ENCODE measurements around the gene RIN2.

RIN2 gene

DNA sequence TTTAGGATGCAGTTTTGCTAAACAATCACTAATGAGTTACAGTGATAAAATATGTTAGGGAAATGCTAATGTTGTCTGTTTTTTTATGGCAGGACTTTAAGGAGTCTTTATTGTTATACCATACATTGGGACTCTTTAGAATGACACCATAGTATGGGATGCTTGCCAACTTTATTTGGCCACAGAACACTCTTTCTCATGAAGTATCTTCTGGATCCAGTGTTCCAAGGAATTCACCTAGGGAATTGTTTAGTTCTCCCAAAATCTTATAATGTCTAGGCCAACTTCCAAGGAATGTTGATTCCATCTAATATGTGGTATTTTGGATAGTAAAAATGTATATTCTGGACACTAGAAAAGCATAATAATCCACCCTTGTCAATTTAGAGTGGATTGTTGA, 3.3 kb downstream of the RIN2 start:
- in situ Hi-C loops (cut with MboI; ENCODE audit: low sequenced_read_pairs), result no loop called here

DNA sequence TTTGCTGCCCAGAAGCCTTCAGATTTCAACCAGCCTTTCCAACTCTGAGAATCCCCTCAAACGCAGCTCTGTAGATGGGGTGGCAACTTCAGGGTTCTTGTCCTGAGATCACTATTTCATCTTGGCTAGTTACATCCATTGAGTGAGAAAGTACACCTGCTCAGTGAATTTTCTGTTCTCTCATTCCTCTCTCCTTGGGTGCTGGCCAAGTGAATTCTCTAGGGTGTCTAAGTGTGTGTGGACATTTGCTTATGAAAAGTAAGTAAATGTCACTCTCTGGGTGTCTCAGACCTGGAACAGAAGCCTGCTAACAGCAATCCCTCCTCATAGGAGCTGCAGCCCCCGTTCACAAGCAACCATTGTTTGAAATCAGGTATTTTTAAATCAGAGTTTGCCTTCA, 3.8 kb downstream of the RIN2 start:
- in situ Hi-C loops (cut with MboI; ENCODE audit: low sequenced_read_pairs), result no loop called here

DNA sequence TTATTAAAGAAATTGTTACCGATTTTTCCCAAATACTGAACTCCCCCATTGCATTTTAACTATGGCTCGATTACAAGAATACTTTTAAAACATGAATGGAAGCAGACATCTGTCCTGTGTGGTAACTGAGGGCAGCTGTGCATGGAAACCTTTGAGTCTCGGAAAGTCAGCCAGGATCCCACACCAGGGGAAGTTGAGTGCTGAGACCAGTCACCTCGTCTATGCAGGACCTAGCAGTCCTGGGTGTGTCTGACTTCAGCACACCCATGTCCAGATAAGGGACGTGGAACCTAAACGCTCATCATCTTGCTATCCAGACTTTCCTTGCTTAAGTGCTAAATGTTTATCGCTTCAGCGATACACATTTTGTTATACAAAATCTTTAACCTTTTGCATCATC, 6.1 kb downstream of the RIN2 start:
- in situ Hi-C loops (cut with MboI; ENCODE audit: low sequenced_read_pairs), result no loop called here

DNA sequence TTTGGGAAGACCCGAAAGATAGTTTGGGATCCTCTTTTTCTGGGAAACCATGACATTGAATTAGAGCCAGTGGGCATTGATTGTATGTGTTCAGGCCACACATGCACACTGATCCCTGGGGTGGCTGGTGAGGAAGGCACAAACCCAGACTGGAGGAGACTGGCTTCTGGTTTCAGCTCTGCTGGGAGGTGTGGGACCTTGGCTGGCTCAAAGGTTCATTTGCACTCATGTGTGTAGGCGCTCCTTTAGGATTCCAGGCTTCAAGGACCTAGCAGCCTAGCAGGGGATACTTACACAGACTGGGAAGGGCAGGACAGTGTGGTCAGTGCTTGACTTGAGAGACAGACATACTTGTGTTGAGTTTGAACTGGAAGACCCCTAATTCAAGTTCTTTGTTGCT, 7.2 kb downstream of the RIN2 start:
- in situ Hi-C loops (cut with MboI; ENCODE audit: low sequenced_read_pairs), result no loop called here

DNA sequence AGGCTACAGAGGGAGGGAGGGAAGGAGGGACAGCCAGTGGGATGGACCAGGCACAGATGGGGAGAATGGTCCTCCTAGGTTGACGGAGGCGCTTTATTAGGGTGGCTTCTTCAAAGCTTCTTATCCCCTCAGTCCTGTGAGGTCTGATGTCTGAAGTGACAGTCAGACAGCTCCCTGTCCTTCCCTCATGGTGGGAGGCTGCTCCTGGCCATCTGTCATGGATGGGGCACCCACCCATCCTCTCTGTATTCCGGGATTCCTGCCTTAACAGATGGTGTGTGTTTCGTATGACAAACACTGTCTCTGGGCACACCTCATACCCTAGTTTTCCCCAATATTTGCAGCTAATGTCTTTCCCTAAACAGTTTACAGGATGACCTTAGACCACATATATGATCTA, 7.9 kb downstream of the RIN2 start:
- in situ Hi-C loops (cut with MboI; ENCODE audit: low sequenced_read_pairs), result no loop called here

DNA sequence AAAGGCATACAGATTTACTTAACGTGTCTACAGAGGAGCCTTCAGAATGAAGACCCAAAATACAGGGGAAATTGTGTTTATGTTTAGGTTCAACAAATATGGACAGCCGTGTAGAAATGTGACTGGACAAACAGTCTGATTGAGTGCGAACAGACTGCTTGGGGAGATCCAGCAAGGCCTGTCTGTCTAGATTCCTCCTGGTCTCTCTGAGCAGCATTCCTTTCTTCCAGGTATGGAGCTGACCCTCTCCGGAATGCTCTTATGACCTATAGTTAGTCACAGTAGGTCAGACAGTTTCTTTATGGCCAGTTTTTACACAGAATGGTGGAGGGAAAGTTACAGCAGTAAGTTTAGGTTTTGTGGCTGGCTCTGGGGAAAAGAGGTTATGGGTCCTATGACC, 9.0 kb downstream of the RIN2 start:
- in situ Hi-C loops (cut with MboI; ENCODE audit: low sequenced_read_pairs), result no loop called here

DNA sequence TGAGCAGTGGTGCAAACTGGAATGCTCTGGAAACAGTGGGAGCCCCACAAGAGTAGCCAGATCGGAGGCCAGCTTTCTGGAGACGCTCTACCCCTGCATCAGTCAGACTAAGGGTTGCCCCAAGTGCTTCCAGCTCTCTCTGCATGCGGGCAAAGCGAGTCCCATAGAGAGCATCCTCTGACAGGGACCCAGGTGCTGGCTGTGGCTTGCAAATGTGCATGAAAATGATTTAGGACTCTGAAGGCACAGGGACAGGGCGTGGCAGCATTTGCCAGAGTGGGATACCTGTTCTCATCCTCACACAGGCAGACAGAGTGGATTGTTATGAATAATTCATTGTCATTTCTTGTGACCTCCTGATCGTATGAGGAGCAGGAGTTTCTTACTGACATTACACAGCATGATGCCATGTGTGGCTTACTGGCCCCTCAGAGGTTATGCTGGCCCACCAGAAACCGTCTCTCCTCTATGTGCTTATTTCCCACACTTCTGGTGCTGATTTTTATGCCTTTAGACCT, 10.3 kb downstream of the RIN2 start:
- in situ Hi-C loops (cut with MboI; ENCODE audit: low sequenced_read_pairs), result no loop called here

DNA sequence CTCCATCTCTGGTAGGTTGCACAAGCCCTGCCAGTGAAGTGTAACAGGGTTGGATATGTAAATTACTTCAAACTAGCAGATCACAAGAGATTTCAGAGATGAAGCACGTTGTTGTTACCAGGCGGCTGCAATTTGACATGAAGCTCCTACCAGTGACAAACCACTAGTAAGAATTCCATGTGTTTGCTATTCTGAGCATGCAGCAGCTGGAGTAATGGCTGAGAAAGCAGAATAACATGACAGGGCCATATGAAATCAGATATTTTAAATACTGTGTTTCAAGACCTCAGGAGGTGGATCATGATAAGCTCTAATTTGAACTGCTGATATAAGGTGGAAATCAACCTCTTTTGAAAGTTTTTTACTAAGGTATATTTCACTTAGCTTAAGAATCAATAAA, 11.4 kb downstream of the RIN2 start:
- in situ Hi-C loops (cut with MboI; ENCODE audit: low sequenced_read_pairs), result no loop called here

DNA sequence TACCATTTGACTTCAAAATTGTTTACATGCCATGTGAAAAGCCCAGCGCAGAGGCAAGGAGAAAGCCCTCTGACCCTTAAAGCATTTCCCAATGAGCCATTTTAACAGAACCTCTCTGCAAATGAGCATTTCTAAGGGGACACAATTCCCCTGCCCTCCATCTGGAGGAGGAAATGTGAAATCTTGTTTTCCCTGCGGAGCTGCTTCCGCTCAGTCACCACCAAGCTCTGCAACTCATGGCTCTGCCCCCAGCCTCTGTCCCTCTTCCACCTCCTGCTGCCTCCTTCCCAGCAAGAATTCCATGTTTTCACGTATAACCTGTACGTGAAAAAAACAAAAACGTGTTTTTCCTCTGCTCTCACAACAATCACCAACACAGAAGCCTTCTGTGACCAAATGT, 12.3 kb downstream of the RIN2 start:
- in situ Hi-C loops (cut with MboI; ENCODE audit: low sequenced_read_pairs), result no loop called here

DNA sequence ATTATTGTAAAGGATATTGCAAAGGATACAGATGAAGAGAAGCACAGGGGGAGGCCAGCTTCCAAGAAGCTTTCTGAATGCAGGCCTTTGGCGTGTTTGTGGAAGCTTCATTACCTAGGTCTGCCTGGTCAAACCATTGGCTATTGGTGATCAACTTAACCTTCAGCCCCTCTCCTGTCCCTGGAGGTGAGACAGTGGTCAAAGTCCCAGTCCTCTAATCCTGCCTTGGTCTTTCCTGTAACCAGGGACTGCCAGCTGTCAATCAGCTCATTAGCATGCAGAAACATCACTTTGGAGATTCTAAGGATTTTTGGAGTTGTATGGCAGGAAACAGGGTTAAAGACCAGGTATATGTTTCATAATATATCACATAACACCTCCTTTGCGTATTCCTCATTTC, 13.0 kb downstream of the RIN2 start:
- in situ Hi-C loops (cut with MboI; ENCODE audit: low sequenced_read_pairs), result no loop called here

DNA sequence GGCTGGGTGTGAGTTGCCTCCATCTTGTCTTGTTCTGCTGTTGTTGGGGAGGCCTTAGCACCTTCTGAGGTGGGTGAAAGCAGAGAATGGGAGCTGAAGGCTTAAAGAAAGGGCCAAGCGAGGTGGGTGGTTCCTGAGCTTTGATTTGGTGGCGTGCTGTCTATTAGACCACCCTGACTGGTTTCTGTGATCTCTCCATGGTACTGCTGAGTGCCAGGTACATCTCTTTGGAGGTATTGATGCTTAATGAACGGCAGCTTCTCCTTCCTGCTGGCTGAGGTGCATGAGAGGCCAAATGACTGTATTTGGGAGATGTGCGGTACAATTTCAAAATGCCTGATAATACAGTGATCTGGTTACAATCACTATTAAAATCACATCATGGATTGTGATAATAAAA, 15.4 kb downstream of the RIN2 start:
- in situ Hi-C loops (cut with MboI; ENCODE audit: low sequenced_read_pairs), result no loop called here

DNA sequence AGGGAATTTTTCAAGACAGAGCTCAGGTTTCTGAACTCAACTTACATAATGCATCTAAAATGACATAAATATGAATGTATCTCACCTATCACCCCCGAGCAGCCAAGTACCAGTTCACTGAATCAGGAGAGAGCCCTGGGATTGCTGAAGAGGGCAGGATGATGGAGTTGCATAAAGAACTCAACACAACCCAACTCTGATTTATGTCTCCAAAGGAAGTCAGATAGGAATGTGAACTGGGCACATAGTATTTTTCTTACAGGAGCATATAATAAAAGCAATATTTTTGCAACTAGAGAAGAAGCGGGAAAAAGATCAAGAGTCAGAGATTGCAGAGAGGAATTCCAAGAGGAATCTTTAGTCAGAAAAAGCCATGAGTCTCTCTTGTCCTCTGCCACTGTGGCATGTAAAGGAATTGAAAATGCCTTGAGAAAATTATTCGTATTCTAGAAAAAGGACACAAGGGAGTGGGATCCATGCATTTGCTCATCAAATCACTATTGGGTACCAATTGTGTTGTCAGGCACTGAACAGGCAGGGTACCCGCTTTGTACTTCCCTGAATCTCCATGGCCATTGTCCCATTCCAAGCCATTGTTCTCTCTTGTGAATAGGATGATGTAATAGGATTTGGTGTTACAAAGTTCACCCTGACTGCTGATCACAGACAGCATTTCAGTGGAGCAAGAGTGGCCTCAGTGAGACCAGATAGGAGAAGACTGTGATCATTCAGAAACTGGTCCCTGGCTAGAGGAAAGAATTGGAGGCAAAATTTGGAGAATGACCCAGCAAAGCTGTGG, 16.3 kb downstream of the RIN2 start:
- in situ Hi-C loops (cut with MboI; ENCODE audit: low sequenced_read_pairs), result no loop called here

DNA sequence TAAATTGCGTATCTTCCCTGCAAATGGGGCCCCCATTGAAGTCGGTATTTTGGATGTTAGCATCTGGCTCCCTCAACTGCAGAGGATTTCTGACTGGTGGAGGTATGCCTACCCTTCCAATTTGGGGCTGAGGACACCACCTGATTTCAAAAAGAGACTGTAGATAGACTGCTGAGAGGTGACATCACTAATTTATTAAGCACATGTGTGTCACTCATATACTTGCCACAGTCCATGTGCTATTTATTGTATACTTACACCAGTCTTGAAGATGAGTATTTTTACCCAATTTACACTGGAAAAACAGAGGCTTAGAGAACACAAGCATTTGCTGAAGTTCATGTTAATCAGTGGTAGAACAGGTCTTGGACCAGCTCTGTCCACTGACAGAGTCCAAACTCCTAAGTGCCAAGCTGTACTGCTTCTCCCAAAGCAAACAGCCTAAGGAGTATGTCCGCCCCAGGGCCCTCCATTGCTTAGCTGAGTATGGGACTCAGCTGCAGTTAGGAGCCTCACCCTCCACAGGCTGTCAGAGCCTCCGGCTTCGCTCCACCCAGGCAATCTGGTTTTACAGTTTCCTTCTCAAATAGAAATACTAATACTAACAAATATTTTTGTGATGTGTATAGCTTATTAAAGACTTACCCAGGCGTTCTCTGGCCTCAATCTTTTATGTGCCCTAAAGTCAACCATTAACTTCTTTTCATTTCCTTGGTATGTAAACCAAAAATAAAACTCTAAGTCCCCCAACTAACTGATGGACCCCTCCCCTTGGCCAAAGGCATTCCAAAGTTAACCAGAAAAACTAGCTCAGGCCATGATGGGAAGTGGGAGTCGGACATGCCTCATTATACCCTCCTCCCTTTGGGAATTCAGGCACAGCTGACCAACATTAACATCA, 17.5 kb downstream of the RIN2 start:
- in situ Hi-C loops (cut with MboI; ENCODE audit: low sequenced_read_pairs), result loop anchor here (25.0 kb wide), 1 partner anchor 212 kb away; no protein-coding TSS in a partner anchor

DNA sequence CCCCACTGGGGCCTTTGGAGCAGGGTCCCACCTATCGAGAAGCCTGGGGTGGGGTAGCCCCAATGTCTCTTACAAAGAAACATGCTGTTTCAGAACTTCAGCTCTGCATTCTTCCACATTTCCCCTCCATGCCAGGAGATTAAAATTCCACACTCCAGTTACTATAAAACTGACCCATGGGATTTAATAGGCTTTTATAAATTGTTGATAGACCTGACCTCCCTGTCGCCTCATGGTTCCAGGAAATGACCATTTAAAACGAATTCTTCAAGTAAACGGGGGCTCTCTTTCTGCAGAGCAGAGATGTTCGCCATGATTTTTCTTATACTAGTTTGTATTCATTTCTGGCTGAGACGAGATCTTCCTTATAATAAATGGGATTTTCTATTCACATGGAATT, 19.3 kb downstream of the RIN2 start:
- in situ Hi-C loops (cut with MboI; ENCODE audit: low sequenced_read_pairs), result loop anchor here (25.0 kb wide), 1 partner anchor 210 kb away; no protein-coding TSS in a partner anchor

DNA sequence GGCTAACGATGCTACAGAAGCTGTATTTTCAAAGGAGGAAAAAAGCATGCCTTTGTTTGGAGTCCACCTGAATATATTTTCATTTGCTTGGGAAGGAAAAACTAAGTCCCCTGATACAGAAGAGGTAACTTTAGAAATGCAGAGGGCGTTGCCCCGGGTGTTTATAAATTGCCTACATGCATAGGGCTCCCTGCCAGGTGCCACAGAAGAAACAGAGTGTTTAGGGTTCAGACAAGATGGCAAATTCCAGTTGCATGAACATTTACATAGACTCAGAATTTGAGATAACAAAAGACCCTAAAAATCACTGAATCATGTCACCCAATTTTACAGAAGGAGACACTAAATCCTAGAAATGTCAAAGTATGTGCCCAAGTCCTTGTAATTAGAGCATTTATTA, 19.9 kb downstream of the RIN2 start:
- in situ Hi-C loops (cut with MboI; ENCODE audit: low sequenced_read_pairs), result loop anchor here (25.0 kb wide), 1 partner anchor 209 kb away; no protein-coding TSS in a partner anchor

DNA sequence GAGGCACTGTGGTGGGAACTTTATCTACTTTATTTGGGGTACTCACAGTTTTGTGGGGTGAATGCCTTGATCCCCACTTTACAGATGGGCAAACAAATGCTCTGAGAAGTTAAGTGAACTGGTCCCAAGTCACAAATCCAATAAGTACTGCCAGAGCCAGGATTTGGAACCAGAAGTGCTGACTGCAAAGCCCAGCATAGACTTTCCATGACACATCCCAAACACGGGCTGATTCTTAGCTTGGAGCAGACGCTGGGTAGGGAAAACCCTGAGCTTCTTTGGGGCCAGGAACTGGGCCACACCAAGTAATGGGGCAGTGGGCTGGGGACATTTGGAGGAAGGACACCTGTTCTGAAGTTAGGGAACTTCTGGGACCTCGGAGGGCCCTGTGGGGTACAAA, 20.3 kb downstream of the RIN2 start:
- in situ Hi-C loops (cut with MboI; ENCODE audit: low sequenced_read_pairs), result loop anchor here (25.0 kb wide), 1 partner anchor 209 kb away; no protein-coding TSS in a partner anchor

DNA sequence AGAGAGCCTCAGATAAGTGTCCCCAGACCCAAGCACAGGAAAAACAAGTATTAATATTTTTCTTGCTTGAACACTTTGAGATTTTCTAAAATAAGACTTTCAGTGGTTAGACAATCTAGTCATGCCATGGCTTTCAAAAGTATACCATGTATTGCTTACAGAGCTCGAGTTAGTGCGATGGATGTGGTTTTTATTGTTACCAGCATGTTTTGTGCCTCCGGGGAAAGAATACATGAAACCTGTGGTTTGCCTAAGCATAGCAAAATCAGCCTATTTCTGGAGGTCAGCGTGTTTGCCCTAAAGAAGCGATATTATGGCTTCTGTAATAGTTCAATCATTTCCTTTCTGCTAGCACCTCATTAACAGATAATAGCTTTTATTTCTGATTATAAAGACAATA, 21.6 kb downstream of the RIN2 start:
- in situ Hi-C loops (cut with MboI; ENCODE audit: low sequenced_read_pairs), result loop anchor here (25.0 kb wide), 1 partner anchor 208 kb away; no protein-coding TSS in a partner anchor

DNA sequence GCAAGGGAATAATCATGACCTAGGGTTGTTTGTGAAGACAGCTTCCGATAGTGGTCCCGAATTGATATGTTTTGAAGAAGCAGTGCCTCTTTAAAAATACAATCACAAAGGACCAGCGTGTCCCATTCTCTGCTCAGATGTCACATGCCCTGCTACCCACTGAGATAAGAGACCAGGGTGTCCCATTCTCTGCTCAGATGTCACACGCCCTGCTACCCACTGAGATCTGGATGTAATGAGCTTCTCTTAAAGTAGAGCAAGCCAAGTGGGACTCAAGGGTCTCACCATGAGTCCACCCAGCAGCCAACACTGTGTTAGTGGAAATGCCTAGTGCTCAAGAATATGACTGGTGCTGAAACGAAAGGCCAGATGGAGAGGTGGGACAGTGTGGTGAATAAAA, 22.2 kb downstream of the RIN2 start:
- in situ Hi-C loops (cut with MboI; ENCODE audit: low sequenced_read_pairs), result loop anchor here (25.0 kb wide), 1 partner anchor 207 kb away; no protein-coding TSS in a partner anchor

DNA sequence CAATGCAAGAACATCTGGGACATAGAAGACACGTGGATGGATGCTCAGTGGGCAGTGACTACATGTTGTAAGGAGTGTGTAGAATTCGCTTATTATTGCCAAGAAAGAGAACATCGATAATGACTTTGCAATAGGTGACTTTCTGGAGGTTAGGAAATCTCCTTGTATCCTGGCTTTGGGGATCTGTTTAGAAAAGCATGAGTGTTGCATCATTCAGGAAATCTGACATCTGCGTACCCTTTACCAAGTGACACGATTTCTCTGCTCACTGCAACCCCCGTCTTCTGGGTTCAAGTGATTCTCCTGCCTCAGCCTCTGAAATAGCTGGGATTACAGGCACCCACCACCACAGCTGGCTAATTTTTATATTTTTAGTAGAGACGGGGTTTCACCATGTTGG, 23.2 kb downstream of the RIN2 start:
- in situ Hi-C loops (cut with MboI; ENCODE audit: low sequenced_read_pairs), result loop anchor here (25.0 kb wide), 1 partner anchor 206 kb away; no protein-coding TSS in a partner anchor

DNA sequence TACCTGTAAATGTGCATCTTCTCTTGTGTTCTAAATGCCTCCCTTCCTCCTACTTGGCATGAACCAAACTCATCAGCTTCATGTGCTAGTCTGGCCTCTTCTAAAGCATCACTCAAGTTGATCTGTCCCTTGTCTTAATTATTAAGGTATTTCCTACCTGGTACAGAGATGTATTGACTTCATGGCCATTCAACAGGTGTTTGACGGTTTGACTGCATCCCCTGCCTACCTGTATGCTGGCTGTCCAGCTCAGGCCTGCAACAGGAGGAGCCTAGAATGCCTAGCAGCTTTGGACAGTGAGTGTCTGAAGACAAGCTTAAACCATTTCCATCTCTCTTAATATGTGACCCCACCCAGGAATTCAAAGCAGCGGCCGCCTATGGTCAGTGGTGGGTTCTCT, 24.6 kb downstream of the RIN2 start:
- in situ Hi-C loops (cut with MboI; ENCODE audit: low sequenced_read_pairs), result loop anchor here (25.0 kb wide), 1 partner anchor 205 kb away; no protein-coding TSS in a partner anchor

DNA sequence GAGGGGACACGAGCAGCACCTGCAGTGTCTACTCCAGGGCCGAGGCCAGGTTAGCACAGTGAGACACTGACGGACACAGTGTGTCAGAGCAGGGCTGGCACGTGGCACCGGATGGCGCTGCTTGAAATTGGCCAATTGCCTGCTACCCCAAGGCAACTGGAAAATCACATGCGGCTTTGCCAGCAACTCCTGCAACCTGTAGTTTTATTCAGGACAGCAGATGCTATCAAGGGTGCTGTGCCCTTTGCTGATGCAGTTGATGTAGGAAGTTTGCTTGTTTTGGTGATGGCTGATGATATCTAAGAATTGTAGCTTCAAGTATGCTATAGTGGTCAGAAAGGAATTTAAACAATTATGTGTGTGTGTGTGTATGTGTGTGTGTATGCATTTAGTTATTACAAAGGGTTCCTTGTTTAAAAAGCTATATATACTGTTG, 25.9 kb downstream of the RIN2 start:
- in situ Hi-C loops (cut with MboI; ENCODE audit: low sequenced_read_pairs), result loop anchor here (25.0 kb wide), 1 partner anchor 203 kb away; no protein-coding TSS in a partner anchor

Data from HL-60/S4 treated with phorbol 12-myristate 13-acetate at 8.2 ng/mL for 4 days and 3 days (cell line).